NCI-H2227 (cell line): ENCODE results near the gene PTPMT1.
"Not testable (repeated sequence)": the region's sequence is repeated elsewhere in the genome, so short reads cannot be mapped to it uniquely, and the experiment has no call there.

Experiments
- DNase-seq: peaks from one replicate; lab custom pipeline; 2025; ENCODE audit not compliant: unreplicated experiment; lab: John Stamatoyannopoulos, UW

Gene PTPMT1, protein sequence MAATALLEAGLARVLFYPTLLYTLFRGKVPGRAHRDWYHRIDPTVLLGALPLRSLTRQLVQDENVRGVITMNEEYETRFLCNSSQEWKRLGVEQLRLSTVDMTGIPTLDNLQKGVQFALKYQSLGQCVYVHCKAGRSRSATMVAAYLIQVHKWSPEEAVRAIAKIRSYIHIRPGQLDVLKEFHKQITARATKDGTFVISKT

DNA sequence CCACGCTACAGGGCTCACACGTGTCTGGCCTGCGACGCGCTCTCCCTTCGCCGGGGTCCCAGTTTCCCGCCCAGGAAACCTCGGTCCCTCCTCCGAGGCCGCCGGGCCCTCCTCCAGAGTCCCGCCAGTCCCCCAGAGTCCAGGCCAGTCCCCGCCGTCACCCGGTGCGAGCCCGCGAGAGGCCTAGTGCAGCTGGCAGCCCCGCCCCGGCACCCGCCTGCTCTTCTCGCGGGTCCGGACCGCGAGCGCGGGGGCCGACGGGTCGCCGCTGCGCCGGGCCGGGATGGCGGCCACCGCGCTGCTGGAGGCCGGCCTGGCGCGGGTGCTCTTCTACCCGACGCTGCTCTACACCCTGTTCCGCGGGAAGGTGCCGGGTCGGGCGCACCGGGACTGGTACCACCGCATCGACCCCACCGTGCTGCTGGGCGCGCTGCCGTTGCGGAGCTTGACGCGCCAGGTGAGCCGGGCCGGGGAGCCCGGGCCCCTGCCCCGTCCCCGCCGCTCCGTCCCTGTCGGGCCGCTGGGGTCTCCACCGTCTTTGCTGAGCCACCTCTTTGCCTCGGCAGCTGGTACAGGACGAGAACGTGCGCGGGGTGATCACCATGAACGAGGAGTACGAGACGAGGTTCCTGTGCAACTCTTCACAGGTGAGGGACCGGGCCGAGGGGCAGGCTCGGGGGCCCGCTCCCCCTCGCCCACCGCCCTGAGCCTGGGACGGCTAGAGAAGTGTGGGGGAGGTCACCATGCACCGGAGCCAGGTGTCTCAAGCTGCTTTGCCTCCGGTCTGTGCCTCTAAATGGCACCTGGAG lies at the start of gene PTPMT1:
Gene PTPMT1, plus strand, starts transcription at position 260 of the 809 bp plus-strand sequence. Its CDS starts 24 bp downstream, at position 284.
- peak; percentile 85 for DNase-seq

DNA sequence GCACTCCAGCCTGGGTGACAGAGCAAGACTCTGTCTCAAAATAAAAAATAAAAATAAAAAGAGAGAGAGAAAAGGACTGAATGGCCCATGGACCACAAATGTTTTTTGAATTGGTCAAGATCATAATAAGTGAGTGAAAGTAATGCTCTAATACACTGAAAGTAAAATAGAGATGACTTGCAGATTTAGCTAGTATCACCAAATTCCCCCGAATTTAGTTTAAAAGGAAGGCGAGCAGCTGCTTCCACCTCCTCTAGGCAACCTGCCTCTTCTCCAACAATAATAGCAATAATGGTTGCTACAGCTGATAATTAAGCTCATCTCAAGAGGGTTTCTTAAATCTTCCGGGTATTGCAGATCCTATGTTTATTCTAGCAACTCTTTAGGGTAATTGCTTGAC lies 49.2 kb upstream of the PTPMT1 start:
- peak; percentile 36 for DNase-seq

DNA sequence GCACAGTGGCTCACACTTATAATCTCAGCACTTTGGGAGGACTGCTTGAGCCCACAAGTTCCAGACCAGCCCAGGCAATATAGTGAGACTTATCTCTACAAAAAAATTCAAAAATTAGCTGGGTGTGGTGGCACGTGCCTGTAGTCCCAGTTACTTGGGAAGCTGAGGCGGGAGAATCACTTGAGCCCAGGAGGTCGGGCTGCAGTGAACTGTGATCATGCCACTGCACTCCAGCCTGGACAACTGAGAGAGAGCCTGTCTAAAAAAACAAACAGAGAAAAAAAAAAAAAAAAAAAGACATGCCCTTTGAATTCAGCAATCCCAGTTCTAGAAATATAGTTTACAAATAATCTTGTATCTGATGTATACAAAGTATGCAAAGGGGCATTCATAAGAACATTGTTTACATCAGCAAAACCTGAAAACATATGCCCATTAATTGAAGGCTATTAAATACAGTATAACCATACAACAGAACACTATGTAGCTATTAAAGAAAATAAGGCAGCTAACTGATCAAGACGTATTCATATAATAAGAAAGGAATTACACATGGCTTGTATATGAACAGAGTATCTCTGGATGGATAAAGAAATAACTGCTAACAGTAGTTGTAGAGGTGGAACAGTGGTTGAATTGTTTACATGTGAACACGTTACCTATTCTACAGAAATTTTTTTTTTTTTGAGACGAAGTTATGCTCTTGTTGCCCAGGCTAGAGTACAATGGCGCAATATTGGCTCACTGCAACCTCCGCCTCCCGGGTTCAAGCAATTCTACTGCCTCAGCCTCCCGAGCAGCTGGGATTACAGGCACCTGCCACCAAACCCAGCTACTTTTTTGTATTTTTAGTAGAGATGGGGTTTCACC lies 48.2 kb upstream of the PTPMT1 start:
- DNase-seq: no peak

DNA sequence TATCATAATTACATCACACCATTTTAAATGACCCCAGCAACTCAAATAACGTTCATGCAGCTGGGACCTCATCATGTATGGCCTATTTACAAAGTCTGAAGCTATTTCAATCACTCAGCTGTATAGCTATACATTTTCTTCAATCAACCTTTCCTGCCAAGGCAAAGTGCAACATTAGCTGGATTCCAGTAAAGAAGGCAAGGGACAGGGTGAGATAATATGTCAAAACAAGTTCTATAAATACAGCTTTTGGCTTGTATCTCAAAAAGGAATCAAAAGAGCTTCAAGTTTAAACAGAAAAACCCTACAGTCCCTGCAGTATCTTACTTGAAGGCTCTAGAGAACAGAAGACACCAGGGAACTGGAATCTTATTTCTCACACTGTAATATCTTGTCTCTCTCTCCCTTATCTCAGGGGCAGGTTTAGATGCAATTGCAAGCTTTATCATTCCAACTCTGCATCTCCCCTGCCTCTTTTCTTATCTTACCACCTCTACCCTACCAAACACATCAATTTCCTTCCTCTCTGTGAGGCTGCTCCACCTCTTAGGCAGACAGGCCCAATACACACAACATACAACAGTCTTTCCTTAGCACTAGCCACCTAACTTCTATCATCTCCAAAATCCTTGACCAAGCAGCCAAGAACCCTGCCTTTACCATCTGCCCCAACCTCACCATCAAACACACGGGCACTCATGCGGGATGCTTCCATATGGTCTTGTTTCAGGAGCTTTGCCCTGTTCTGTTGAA lies 47.0 kb upstream of the PTPMT1 start:
- peak; percentile 30 for DNase-seq

DNA sequence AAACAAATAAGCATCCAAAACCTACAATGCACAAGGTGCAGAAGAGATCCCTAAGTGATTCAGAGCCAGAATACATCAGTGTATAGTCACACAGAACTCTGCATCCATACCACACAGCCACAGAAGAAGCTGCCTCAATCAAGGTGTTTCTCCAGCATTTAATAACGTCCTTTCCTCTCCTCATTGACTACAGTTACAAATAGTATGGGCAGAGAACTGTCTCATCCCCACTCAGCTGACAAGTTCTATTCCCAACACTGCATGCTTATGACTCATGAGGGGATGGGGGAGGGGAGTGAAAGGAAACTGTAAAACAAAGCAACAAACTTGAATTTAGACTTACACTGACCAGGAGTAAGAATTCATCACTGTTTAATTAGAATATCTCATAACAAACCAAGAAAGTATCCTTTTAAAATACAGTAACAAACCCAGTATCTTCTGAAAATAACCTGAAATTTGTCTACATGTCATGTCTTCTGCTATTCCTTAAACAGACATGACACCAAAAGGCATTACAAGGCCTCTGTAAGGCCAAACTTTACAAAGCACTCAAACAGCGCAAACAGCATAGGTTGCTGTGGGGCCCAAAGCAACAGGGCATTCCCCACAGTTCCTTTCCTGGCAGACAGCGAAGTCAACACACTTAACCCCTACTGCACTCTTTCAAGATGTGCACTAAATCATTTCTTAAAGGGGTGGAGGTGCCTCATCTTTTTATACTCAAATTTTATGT lies 41.7 kb upstream of the PTPMT1 start:
- peak; percentile 25 for DNase-seq

DNA sequence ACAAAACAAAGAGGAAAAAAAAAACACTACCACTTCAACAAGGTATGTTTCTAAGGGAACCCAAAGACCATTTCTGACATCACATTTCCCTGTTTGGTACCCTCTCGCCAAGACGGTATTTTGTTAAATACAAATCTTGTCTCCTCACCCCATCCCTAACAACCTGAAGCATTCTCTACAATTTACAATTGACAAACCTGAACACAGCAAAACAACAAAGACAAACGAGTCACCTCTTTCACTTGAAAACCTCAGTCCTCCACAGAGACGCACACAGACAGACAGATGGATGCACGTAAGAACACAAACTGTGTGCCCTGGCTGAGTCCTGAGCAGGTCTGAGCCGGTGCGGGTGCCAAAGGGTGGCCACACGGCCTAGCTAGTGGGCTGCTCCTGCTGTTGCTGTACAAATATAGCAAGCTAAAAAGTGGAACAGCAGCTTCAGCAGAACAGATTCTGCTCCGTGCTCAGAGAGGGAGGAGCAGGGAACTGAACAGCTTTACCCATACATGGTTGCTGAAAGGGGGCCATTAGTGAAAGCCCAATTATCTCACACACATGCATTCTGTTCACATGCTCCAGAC lies 41.0 kb upstream of the PTPMT1 start:
- DNase-seq: peak; percentile 45

DNA sequence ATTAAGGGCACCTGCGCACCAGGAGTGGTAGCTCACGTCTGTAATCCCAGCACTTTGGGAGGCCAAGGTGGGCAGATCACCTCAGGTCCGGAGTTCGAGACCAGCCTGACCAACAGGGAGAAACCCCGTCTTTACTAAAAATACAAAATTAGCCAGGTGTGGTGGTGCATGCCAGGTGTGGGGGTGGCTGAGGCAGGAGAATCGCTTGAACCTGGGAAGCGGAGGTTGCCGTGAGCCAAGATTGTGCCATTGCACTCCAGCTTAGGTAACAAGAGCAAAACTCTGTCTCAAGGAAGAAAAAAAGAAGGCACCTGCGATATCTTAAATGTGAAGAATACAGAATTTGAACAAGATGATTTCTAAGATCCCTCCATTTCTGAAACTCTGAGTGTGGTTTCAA lies 39.4 kb upstream of the PTPMT1 start:
- DNase-seq: not testable (repeated sequence)

DNA sequence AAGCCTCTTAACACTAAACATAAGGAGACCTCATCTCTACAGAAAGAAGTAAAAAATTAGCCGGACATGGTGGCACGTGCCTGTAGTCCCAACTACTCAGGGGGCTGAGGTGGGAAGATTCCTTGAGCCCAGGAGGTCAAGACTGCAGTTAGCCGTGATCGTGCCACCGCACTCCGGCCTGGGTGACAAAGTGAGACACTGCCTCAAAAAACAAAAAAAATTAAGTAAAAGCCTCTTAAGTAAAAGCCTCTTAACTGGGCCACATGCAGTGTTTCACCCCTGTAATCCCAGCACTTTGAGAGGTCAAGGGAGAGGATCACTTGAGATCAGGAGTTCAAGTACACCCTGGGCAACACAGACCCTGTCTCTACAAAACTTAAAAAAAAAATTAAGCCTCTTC lies 38.2 kb upstream of the PTPMT1 start:
- DNase-seq: no peak

DNA sequence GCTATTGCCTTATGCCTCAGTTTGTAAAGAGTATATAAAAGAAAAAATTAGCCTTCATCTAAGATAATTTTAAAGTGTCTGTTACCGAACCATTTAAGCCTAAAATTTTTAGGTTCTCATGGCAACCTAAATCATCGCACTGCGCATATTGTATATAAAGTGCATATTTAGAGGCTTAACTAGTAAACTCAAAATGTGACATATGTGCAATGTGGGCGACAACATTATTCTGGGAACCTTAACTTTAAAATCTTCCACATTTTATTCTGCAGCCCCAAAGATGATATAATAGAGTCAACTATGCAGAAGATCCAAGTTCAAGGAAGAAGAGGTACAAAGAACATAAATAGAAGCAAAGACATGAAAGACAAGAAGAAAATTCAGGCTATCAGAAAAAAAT lies 35.4 kb upstream of the PTPMT1 start:
- no peak for DNase-seq

DNA sequence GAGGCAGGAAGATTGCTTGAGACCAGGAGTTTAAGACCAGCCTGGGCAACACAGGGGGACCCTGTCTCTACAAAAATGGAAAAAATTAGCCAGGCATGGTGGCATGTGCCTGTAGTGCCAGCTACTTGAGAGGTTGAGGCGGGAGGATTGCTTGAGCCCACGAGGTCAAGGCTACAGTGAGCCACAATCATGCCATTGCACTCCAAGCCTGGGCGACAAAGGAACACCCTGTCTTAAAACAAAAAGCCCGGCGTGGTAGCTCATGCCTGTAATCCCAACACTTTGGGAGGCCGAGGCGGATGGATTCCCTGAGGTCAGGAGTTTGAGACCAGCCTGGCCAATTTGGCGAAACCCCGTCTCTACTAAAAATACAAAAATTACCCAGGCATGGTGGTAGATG lies 34.7 kb upstream of the PTPMT1 start:
- not testable (repeated sequence) for DNase-seq

DNA sequence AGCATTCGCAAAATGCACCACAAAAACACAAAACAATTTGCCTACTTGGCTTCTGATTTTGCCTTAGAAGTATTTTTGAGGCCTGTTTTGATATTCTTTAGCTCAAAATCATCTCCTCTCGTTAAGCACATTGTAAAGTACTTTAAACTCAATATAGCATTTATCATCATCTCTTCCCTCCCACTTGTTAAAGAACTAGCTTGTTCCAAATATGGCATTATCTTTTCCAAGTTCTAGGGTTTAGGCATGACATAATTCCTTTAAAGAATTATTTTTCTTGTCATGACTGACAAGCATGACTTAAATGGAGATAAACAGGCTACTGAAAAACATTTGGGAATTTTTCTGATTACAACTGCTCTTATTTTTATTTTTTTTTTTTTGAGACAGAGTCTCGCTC lies 33.7 kb upstream of the PTPMT1 start:
- no peak for DNase-seq

DNA sequence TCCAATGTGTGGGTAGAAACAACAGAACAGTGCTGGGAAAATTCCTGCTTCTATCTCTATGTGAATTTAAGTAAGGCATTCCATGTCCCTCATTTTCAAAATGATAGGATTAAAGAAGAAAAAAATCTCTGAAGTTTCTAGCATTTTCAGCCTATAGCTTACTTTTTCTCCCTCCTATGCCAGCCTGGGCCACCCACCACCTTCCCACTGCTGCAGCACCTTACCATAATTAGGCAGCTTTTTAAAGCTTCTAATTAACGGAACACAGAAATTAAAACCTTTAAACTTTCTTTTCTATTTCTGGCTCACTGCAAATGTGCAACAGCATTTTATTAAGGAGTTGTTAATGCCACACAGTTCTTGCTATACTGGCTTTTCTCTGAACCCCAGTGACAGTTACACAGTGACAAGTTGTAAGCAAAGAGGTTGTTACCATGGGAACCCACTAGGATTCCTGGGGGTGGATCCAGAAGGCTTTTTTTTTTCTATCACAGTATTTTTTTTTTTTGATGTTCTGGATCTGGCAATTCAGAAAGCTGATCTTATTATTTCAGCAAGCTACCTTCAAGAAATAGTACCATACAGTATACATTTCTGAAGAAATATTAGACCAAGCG lies 32.7 kb upstream of the PTPMT1 start:
- peak; percentile 57 for DNase-seq

DNA sequence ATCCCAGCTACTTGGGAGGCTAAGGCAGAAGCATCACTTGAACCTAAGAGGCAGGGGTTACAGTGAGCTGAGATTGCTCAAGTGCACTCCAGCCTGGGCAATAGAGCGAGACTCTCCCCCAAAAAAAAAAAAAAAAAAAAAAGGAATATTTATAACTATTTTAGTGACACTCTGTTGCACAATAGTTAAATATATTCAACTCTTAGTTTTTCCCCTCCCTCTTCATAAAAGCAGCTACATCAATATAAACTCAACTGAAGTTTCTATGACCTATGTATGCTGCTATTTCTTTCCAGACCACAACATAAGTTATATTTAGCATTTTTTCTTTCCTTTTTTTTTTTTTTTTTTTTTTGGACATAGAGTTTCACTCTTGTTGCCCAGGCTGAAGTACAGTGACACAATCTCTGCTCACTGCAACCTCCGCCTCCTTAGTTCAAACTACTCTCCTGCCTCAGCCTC lies 31.7 kb upstream of the PTPMT1 start:
- DNase-seq: no peak

DNA sequence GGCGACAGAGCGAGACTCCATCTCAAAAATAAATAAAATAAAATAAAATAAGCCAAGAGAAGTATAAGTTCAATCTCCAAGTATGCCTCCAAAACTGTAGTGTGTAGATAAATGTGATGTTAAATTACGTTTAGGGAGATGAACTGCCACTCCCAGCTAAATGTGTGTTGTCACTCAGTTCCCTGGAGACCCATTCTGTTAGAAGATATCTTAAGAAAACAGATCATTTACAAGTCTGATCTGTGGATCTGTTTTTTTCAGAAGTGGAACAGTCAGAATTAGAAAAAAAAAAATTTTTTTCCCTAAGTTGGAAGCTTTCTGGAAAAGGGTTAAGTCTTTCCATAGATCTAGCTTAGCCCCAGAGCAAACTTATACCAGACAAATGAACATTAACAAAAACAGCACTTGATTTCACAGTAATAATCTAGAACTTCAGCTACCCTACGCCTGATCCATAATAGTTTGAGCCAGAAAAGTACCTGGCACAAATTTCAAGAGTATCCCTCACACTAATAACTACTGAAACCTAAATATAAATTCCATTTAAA lies 30.6 kb upstream of the PTPMT1 start:
- DNase-seq: no peak

DNA sequence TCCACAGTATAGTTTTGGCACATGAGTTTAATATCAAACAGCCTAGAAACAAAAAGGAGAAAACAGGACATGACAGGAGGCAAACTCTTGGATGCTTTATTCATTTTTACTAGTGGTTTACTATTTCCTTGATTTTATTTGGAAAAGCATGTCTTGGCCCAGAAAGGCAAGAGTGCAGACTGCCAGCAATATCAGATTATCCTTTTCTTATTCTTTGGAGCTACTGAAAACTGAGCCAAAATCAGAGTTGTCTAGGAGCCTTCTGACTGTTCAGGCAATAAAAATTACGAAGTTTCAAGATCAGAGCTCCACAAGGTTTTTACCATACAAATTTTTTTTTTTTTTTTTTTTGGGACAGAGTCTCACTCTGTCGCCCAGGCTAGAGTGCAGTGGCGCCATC lies 28.5 kb upstream of the PTPMT1 start:
- no peak for DNase-seq

DNA sequence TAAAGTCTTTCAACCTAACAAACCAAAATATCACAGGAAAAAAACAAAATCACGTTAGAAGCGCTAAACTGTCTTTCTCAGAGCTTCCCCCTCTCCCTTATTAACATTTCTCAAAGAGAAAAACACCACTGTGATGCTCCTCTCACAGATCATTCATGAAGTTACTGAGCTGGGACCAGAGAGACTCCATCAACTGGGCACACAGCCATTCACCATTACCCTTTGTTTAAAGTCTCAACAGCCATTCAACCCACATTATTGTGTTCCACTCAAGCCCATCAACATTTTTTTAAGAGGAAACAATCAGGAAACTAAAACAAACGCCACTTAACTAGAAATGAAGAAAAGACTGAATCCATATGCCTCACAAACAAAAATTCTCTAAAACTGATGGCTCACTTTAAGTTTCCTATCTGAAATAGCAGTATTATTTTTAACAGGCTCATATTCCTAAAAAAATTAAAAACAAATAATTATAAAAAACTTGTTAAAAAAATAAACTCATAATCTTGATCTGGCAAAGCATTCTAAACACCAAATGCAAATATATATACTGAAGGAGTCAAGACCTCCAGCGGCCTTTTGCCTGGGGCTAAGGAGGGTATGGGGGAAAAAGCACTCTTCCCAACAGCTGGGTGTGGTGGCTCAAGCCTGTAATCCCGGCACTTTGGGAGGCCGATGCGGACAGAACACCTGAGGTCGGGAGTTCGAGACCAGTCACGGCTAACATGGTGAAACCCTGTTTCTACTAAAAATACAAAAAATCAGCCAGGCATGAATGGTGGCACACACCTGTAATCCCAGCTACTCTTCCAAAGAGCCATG lies 26.4 kb upstream of the PTPMT1 start:
- no peak for DNase-seq

DNA sequence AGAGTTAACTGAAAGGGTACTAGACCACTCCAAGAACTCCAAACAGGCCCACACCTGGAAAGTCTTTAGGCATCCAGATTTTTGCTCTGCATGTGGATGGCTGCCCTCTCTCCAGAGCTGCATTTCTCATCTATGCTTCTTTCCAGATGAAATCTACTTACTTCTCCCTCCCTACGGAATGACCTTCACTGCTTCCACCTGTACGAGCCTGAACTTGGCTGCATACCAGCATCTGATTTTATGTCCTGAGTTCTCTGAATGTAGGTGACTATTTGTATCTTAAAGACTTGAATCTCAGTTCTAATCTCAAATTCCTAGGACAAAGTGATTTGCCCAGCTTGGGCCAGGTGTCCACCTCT lies 25.7 kb upstream of the PTPMT1 start:
- no peak for DNase-seq

DNA sequence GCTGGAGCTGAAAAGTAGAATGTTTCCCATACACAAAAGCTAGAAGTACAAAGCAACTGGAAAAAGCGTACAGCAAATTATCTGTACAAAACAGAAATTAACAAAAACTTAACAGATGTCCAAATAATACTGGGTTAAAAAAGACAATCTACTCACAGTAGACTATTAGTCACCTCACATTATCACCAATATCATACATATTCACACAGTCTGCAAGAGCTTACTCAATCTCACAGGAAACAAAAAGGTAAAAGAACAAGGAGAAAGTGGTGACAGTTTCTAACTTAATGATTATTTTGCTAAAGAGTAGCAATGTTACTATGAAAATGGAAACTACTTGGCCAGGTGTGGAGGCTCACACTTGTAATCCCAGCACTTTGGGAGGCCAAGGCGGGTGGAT lies 24.3 kb upstream of the PTPMT1 start:
- DNase-seq: no peak
